ENCODE measurements around the gene CDS1.

The CDS1 gene

GRCh38 chr4:84644087-84644486, 61.2 kb downstream of the CDS1 start:
- no peak overlapping the region for H2BK5ac ChIP-seq (ENCODE audit: low read depth, low read length, poor library complexity, severe bottlenecking)

GRCh38 chr4:84647312-84647884, 64.5 kb downstream of the CDS1 start:
- H3K23ac ChIP-seq (ENCODE audit: low read length in 2 of 2): no peak overlapping the region
- H2AK5ac ChIP-seq (ENCODE audit: low read length, severe bottlenecking): no peak overlapping the region
- no peak overlapping the region for H3K4me2 ChIP-seq (ENCODE audit: low read length, poor library complexity, severe bottlenecking)
- H2AFZ ChIP-seq (ENCODE audit: low read depth, low read length): no peak overlapping the region
- H3K4me1 ChIP-seq (ENCODE audit: control insufficient read depth, insufficient read depth, low read depth, low read length): no peaks in the 10 kb centered on the region
- H3K36me3 ChIP-seq (ENCODE audit: control insufficient read depth in 1 of 2, insufficient read depth in 2 of 2, low read depth in 1 of 2, low read length in 2 of 2): no peaks in the 10 kb centered on the region
- H4K8ac ChIP-seq (ENCODE audit: low read length): no peak overlapping the region
- H3K4ac ChIP-seq (ENCODE audit: low read depth in 1 of 2, low read length in 2 of 2): no peak overlapping the region
- H2BK15ac ChIP-seq (ENCODE audit: low read depth, poor library complexity, severe bottlenecking): no peak overlapping the region
- H4K91ac ChIP-seq (ENCODE audit: low read length): no peak overlapping the region
- no peaks in the 10 kb centered on the region for H3K9me3 ChIP-seq (ENCODE audit: control insufficient read depth, low read length)
- no peak overlapping the region for H3K27ac ChIP-seq (ENCODE audit: low read length, poor library complexity, severe bottlenecking)
- H3K79me1 ChIP-seq (replicated peaks; ENCODE audit: low read length, poor library complexity, severe bottlenecking): no peaks in the 10 kb centered on the region
- H2BK5ac ChIP-seq (ENCODE audit: low read depth, low read length, poor library complexity, severe bottlenecking): no peak overlapping the region
- WGBS: 79% methylated on average over 2 of the region's 2 CpGs
- no peak overlapping the region for H3K14ac ChIP-seq (ENCODE audit: low read length in 2 of 2)
- no peak overlapping the region for H3K18ac ChIP-seq (ENCODE audit: low read depth in 1 of 2, low read length in 2 of 2)
- H3K27me3 ChIP-seq (ENCODE audit: control insufficient read depth in 1 of 2, insufficient read depth in 1 of 2, low read length in 2 of 2): no peaks in the 10 kb centered on the region
- no peak overlapping the region for H3K9ac ChIP-seq (ENCODE audit: low read length)
- no peak overlapping the region for H3K4me3 ChIP-seq (ENCODE audit: insufficient read depth in 1 of 2, low read depth in 1 of 2, low read length in 2 of 2)
- H2BK12ac ChIP-seq (ENCODE audit: low read length in 2 of 2): no peak overlapping the region
- no peak overlapping the region for H2BK120ac ChIP-seq (ENCODE audit: low read depth, low read length)
- peak; percentile 42 for DNase-seq

More at GRCh38 chr4:84644087-84644486, 61.2 kb downstream of the CDS1 start:
- Histone ChIP-seq H2BK15ac (ENCODE audit: low read depth, poor library complexity, severe bottlenecking) (no peak overlapping the region), H3K27ac (ENCODE audit: low read length, poor library complexity, severe bottlenecking) (no peak overlapping the region), H3K14ac (ENCODE audit: low read length in 2 of 2) (no peak overlapping the region), H3K27me3 (ENCODE audit: control insufficient read depth in 1 of 2, insufficient read depth in 1 of 2, low read length in 2 of 2) (no peaks in the 10 kb centered on the region), H3K4me1 (ENCODE audit: control insufficient read depth, insufficient read depth, low read depth, low read length) (no peaks in the 10 kb centered on the region), H2AFZ (ENCODE audit: low read depth, low read length) (no peak overlapping the region), H3K79me1 (replicated peaks; ENCODE audit: low read length, poor library complexity, severe bottlenecking) (no peaks in the 10 kb centered on the region), H3K9ac (ENCODE audit: low read length) (no peak overlapping the region), H4K8ac (ENCODE audit: low read length) (no peak overlapping the region), H3K23ac (ENCODE audit: low read length in 2 of 2) (no peak overlapping the region), H4K91ac (ENCODE audit: low read length) (no peak overlapping the region), H3K18ac (ENCODE audit: low read depth in 1 of 2, low read length in 2 of 2) (no peak overlapping the region), H3K4ac (ENCODE audit: low read depth in 1 of 2, low read length in 2 of 2) (no peak overlapping the region), H2BK120ac (ENCODE audit: low read depth, low read length) (no peak overlapping the region), H3K9me3 (ENCODE audit: control insufficient read depth, low read length) (no peaks in the 10 kb centered on the region), H3K4me3 (ENCODE audit: insufficient read depth in 1 of 2, low read depth in 1 of 2, low read length in 2 of 2) (no peak overlapping the region), H2BK12ac (ENCODE audit: low read length in 2 of 2) (no peak overlapping the region), H3K4me2 (ENCODE audit: low read length, poor library complexity, severe bottlenecking) (no peak overlapping the region), H2AK5ac (ENCODE audit: low read length, severe bottlenecking) (no peak overlapping the region), H3K36me3 (ENCODE audit: control insufficient read depth in 1 of 2, insufficient read depth in 2 of 2, low read depth in 1 of 2, low read length in 2 of 2) (no peaks in the 10 kb centered on the region)
- WGBS: 100% methylated on average over 3 of the region's 5 CpGs
- DNase-seq: peak; percentile 0

GRCh38 chr4:84648178-84648577, 65.3 kb downstream of the CDS1 start:
- H4K91ac ChIP-seq (ENCODE audit: low read length): no peak overlapping the region
- no peak overlapping the region for H3K14ac ChIP-seq (ENCODE audit: low read length in 2 of 2)
- no peaks in the 10 kb centered on the region for H3K27me3 ChIP-seq (ENCODE audit: control insufficient read depth in 1 of 2, insufficient read depth in 1 of 2, low read length in 2 of 2)
- no peak for DNase-seq
- H3K4me1 ChIP-seq (ENCODE audit: control insufficient read depth, insufficient read depth, low read depth, low read length): no peaks in the 10 kb centered on the region
- no peak overlapping the region for H2AK5ac ChIP-seq (ENCODE audit: low read length, severe bottlenecking)
- H3K36me3 ChIP-seq (ENCODE audit: control insufficient read depth in 1 of 2, insufficient read depth in 2 of 2, low read depth in 1 of 2, low read length in 2 of 2): no peaks in the 10 kb centered on the region
- H3K4me2 ChIP-seq (ENCODE audit: low read length, poor library complexity, severe bottlenecking): no peak overlapping the region
- no peak overlapping the region for H2BK120ac ChIP-seq (ENCODE audit: low read depth, low read length)
- WGBS: 89% methylated on average over 1 of the region's 1 CpG
- no peak overlapping the region for H2BK5ac ChIP-seq (ENCODE audit: low read depth, low read length, poor library complexity, severe bottlenecking)
- H3K27ac ChIP-seq (ENCODE audit: low read length, poor library complexity, severe bottlenecking): no peak overlapping the region
- no peak overlapping the region for H3K4ac ChIP-seq (ENCODE audit: low read depth in 1 of 2, low read length in 2 of 2)
- no peak overlapping the region for H3K4me3 ChIP-seq (ENCODE audit: insufficient read depth in 1 of 2, low read depth in 1 of 2, low read length in 2 of 2)
- H2BK15ac ChIP-seq (ENCODE audit: low read depth, poor library complexity, severe bottlenecking): no peak overlapping the region
- no peak overlapping the region for H4K8ac ChIP-seq (ENCODE audit: low read length)
- no peaks in the 10 kb centered on the region for H3K79me1 ChIP-seq (replicated peaks; ENCODE audit: low read length, poor library complexity, severe bottlenecking)
- no peak overlapping the region for H3K23ac ChIP-seq (ENCODE audit: low read length in 2 of 2)
- no peak overlapping the region for H2AFZ ChIP-seq (ENCODE audit: low read depth, low read length)
- H3K9me3 ChIP-seq (ENCODE audit: control insufficient read depth, low read length): no peaks in the 10 kb centered on the region
- no peak overlapping the region for H2BK12ac ChIP-seq (ENCODE audit: low read length in 2 of 2)
- no peak overlapping the region for H3K18ac ChIP-seq (ENCODE audit: low read depth in 1 of 2, low read length in 2 of 2)
- no peak overlapping the region for H3K9ac ChIP-seq (ENCODE audit: low read length)

- Histone ChIP-seq H3K27ac (ENCODE audit: low read length, poor library complexity, severe bottlenecking) (no peak overlapping the region), H3K4ac (ENCODE audit: low read depth in 1 of 2, low read length in 2 of 2) (no peak overlapping the region), H3K14ac (ENCODE audit: low read length in 2 of 2) (no peak overlapping the region), H3K18ac (ENCODE audit: low read depth in 1 of 2, low read length in 2 of 2) (no peak overlapping the region), H3K4me2 (ENCODE audit: low read length, poor library complexity, severe bottlenecking) (no peak overlapping the region), H4K91ac (ENCODE audit: low read length) (no peak overlapping the region), H3K4me3 (ENCODE audit: insufficient read depth in 1 of 2, low read depth in 1 of 2, low read length in 2 of 2) (no peak overlapping the region), H3K23ac (ENCODE audit: low read length in 2 of 2) (no peak overlapping the region), H2AK5ac (ENCODE audit: low read length, severe bottlenecking) (no peak overlapping the region), H2BK5ac (ENCODE audit: low read depth, low read length, poor library complexity, severe bottlenecking) (no peak overlapping the region), H3K9ac (ENCODE audit: low read length) (no peak overlapping the region), H3K27me3 (ENCODE audit: control insufficient read depth in 1 of 2, insufficient read depth in 1 of 2, low read length in 2 of 2) (no peaks in the 10 kb centered on the region), H4K8ac (ENCODE audit: low read length) (no peak overlapping the region), H3K9me3 (ENCODE audit: control insufficient read depth, low read length) (no peaks in the 10 kb centered on the region), H3K36me3 (ENCODE audit: control insufficient read depth in 1 of 2, insufficient read depth in 2 of 2, low read depth in 1 of 2, low read length in 2 of 2) (no peaks in the 10 kb centered on the region), H2AFZ (ENCODE audit: low read depth, low read length) (no peak overlapping the region), H2BK12ac (ENCODE audit: low read length in 2 of 2) (no peak overlapping the region), H2BK15ac (ENCODE audit: low read depth, poor library complexity, severe bottlenecking) (no peak overlapping the region), H2BK120ac (ENCODE audit: low read depth, low read length) (no peak overlapping the region), H3K4me1 (ENCODE audit: control insufficient read depth, insufficient read depth, low read depth, low read length) (no peaks in the 10 kb centered on the region), H3K79me1 (replicated peaks; ENCODE audit: low read length, poor library complexity, severe bottlenecking) (no peaks in the 10 kb centered on the region)
- 84% methylated on average over 10 of the region's 10 CpGs for WGBS
- DNase-seq: no peak
These were observed 66.1 kb downstream of the CDS1 start for GRCh38 chr4:84648863-84649647.
